BLaER1 treated with 17β-estradiol and CSF1 and Interleukin-3, amounts not matched to agents 10 nM and 100 nM (cell line): Measurements from ENCODE around the gene RAVER1.
"Not testable (repeated sequence)": the region's sequence is repeated elsewhere in the genome, so short reads cannot be mapped to it uniquely, and the experiment has no call there.

Experiments used
- H3K27ac ChIP-seq, 11 experiments: shearing (Covaris generic); formaldehyde crosslinking; 2 replicates each; pipeline ENCODE4 v1.8.1; 2022
- H3K27me3 ChIP-seq, 11 experiments: shearing (Covaris generic); formaldehyde crosslinking; 2 replicates each; pipeline ENCODE4 v1.8.1; 2022
- H3K36me3 ChIP-seq, 11 experiments: shearing (Covaris generic); formaldehyde crosslinking; 2 replicates each; pipeline ENCODE4 v1.8.1; 2022
- H3K4me1 ChIP-seq, 10 experiments: shearing (Covaris generic); formaldehyde crosslinking; 2 replicates each; pipeline ENCODE4 v1.8.1; 2022
- H3K4me2 ChIP-seq, 11 experiments: shearing (Covaris generic); formaldehyde crosslinking; 2 replicates each; pipeline ENCODE4 v1.8.1; 2022
- H3K4me3 ChIP-seq, 10 experiments: shearing (Covaris generic); formaldehyde crosslinking; 2 replicates each; pipeline ENCODE4 v1.8.1; 2022
- H3K9ac ChIP-seq, 11 experiments: shearing (Covaris generic); formaldehyde crosslinking; 2 replicates each; pipeline ENCODE4 v1.8.1; 2022
- H3K9me3 ChIP-seq, 11 experiments: shearing (Covaris generic); formaldehyde crosslinking; replicated peaks in 1 of 11; 2 replicates each; pipeline ENCODE4 v1.8.1; 2022
- H4K20me1 ChIP-seq, 11 experiments: shearing (Covaris generic); formaldehyde crosslinking; 2 replicates each; pipeline ENCODE4 v1.8.1; 2022
- Cebpa-rat ChIP-seq, 11 experiments: shearing (Covaris generic); IDR thresholded peaks; 2 replicates each; pipeline ENCODE4 v1.8.1; 2022

Gene RAVER1

DNA sequence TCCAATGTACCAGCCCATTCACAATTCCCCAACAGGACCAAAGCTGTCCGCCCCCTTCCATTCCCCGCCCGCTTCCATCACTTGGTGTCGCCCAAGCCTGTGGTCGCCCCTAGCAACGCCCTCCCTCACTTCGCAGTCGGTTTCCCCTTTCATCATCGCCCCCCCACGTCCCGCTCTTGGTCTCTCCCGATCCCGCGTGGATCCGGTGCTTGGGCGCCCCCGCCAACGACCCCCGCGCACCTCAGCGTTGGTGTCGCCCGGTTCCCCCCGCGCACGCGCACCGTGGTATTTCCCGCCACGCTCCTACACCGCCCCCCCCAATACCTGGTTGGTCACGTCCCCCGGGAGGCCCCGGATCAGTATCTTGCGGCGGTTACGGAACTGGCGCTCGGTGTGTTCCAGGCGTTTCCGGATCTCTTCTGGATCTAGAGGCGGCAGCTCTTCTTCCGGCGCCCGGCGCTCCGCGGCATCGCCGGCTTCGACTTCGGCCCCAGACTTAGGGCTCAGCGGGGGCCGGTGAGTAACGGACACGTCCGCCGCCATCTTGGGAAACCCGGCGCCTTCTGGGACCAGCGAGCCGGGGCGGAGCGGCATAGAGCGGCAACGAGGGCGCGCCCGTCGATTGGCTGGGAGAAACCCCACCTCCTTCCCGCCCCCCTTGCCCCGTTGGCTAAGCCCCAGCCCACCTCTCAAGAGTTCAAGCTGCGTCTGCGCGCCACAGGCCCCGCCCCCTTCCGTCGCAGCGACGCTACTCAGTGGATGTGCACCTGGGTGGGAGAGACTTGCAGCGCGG lies at the start of gene RAVER1:
RAVER1 (minus strand) TSS at position 565 of the 793 bp plus-strand sequence; CDS start at position 543, 22 bp downstream.
- Histone ChIP-seq H3K36me3 (peaks cover 26 to 47% (median 35%) of the 10 kb centered on the region in 11 experiments), H4K20me1 (peaks cover 18 to 50% (median 47%) of the 10 kb centered on the region in 11 experiments), H3K4me2 (peak within 1 kb of the TSS; percentile 92 to 99 (median 96)), H3K9ac (peak within 1 kb of the TSS; percentile 91 to 99 (median 95)), H3K4me3 (peak within 1 kb of the TSS; percentile 81 to 94 (median 88)), H3K27ac (peak within 1 kb of the TSS; percentile 83 to 99 (median 96)), H3K27me3 (no peaks in the 10 kb centered on the region), H3K4me1 (peaks cover 27 to 70% (median 44%) of the 10 kb centered on the region in 10 experiments), H3K9me3 (no peaks in the 10 kb centered on the region)
- TF ChIP-seq Cebpa-rat (IDR thresholded peaks at IDR 0.05) = no peak

- H3K4me3 ChIP-seq, H4K20me1 ChIP-seq, H3K27me3 ChIP-seq, H3K27ac ChIP-seq, H3K4me2 ChIP-seq, H3K9me3 ChIP-seq, H3K9ac ChIP-seq: not testable (repeated sequence)
- H3K4me1 ChIP-seq = peaks cover 22 to 37% (median 35%) of the 10 kb centered on the region in 10 experiments
- peaks cover 9 to 11% (median 11%) of the 10 kb centered on the region in 11 experiments for H3K36me3 ChIP-seq
These were observed 49.8 kb upstream of the RAVER1 start for GRCh38 chr19:10383223-10383499.

DNA sequence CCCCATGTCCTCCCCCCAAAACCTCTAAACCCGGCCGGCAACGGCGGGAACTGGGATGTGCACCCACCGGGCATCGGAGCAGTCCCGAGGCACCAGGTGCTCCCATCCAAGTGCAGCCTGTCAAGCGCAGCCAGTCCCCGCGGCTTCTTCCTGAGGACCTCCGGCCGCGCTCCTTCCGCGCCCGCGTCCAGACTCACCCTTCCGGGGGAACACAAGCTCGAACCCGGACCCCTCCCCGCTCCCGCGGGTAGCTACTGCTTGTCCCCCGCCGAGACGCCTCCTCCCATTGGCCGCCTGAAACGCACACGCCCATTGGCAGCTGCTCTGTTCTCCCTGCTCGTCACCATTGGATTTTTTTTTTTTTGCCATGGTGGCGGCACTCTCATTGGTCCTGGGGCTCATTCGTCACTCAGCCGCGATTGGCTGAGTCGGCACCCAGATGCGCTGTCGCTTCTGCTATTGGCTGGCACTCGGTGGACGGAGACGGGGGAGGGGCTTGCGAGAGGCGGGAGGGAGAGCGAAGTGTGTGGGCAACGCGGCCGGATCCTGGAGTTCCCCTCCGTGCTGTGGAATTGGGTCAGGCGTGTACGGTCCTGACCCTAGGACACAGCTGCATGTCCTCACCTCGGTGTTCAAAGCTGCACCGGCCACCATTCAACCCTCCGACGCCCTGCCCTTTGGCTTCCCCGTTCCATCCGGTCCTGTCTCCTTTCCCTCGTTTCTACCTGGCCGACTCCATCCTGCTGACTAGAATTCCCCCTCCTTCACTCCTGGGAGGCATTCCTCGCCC lies 47.2 kb upstream of the RAVER1 start, which contains the start of gene TYK2:
TYK2 (minus strand) TSS at position 260 of the 790 bp plus-strand sequence. CDS start 2,166 bp downstream, outside the sequence.
- peak within 1 kb of the TSS; percentile 72 to 89 (median 81) for H3K27ac ChIP-seq

GRCh38 chr19:10379880-10380312 lies 46.6 kb upstream of the RAVER1 start:
- TF ChIP-seq Cebpa-rat (IDR thresholded peaks at IDR 0.05) = no peak
- peaks cover 16 to 32% (median 18%) of the 10 kb centered on the region in 10 experiments for H3K4me1 ChIP-seq
- H3K4me2 ChIP-seq = peak overlapping the region; percentile 82 to 96 (median 94)
- H4K20me1 ChIP-seq = no peaks in the 10 kb centered on the region; a peak in 1 of 22 replicates
- H3K36me3 ChIP-seq = peaks cover 28 to 32% (median 29%) of the 10 kb centered on the region in 11 experiments
- no peaks in the 10 kb centered on the region for H3K9me3 ChIP-seq
- no peaks in the 10 kb centered on the region for H3K27me3 ChIP-seq
- H3K4me3 ChIP-seq = peak overlapping the region; percentile 78 to 98 (median 91)
- peak overlapping the region; percentile 72 to 89 (median 81) for H3K27ac ChIP-seq
- H3K9ac ChIP-seq = peak overlapping the region; percentile 81 to 93 (median 88)

More for the DNA sequence above, 47.2 kb upstream of the RAVER1 start, which contains the start of gene TYK2:
- Histone ChIP-seq H3K9ac (peak within 1 kb of the TSS; percentile 81 to 93 (median 88)), H4K20me1 (no peaks in the 10 kb centered on the region), H3K4me3 (peak within 1 kb of the TSS; percentile 78 to 98 (median 91)), H3K27me3 (no peaks in the 10 kb centered on the region), H3K4me2 (peak within 1 kb of the TSS; percentile 85 to 98 (median 96)), H3K36me3 (peaks cover 22 to 26% (median 23%) of the 10 kb centered on the region in 11 experiments), H3K4me1 (peaks cover 16 to 32% (median 18%) of the 10 kb centered on the region in 10 experiments), H3K9me3 (no peaks in the 10 kb centered on the region)
- no peak for TF ChIP-seq Cebpa-rat (IDR thresholded peaks at IDR 0.05)

- no peaks in the 10 kb centered on the region for H3K9me3 ChIP-seq
- H3K4me3 ChIP-seq = no peak overlapping the region
- peak overlapping the region in 5 of 11 experiments; percentile 2 to 96 (median 93); a peak in 4 of 22 replicates for H3K4me2 ChIP-seq
- no peak for TF ChIP-seq Cebpa-rat (IDR thresholded peaks at IDR 0.05)
- no peak overlapping the region for H3K27ac ChIP-seq
- H3K4me1 ChIP-seq = peaks cover 16 to 40% (median 23%) of the 10 kb centered on the region in 10 experiments
- peaks cover 0 to 7% (median 0%) of the 10 kb centered on the region in 11 experiments; a peak in 2 of 22 replicates for H4K20me1 ChIP-seq
- H3K36me3 ChIP-seq = peaks cover 39 to 45% (median 41%) of the 10 kb centered on the region in 11 experiments
- no peaks in the 10 kb centered on the region for H3K27me3 ChIP-seq
- no peak overlapping the region for H3K9ac ChIP-seq
These were observed 44.8 kb upstream of the RAVER1 start for GRCh38 chr19:10378124-10378523.

GRCh38 chr19:10377140-10377640 lies 43.9 kb upstream of the RAVER1 start:
- H4K20me1 ChIP-seq = peaks cover 0 to 15% (median 0%) of the 10 kb centered on the region in 11 experiments; a peak in 3 of 22 replicates
- H3K27ac ChIP-seq, H3K27me3 ChIP-seq, H3K4me2 ChIP-seq, H3K4me3 ChIP-seq, H3K9ac ChIP-seq, H3K9me3 ChIP-seq: not testable (repeated sequence)
- peaks cover 47 to 54% (median 49%) of the 10 kb centered on the region in 11 experiments for H3K36me3 ChIP-seq
- H3K4me1 ChIP-seq = peaks cover 16 to 43% (median 23%) of the 10 kb centered on the region in 10 experiments

DNA sequence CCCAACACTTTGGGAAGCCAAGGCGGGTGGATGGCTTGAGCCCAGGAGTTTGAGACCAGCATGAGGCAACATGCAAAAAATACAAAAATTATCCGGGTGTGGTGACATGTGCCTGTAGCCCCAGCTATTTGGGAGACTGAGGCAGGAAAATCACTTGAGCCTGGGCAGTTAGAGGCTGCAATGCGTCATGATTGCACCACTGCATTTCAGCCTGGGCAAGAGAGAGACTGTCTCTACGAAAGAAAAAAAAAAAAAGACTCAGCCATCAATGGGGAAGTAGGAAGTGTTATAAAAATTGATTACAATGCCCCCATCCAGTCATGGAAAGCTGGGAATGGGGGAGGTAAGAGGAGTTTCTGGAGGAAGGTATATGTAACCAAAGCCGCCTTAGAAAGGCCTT lies 41.6 kb upstream of the RAVER1 start:
- Histone ChIP-seq H3K27me3 (no peaks in the 10 kb centered on the region), H3K4me1 (peaks cover 9 to 34% (median 15%) of the 10 kb centered on the region in 10 experiments), H3K9ac (no peak overlapping the region), H3K4me2 (no peak overlapping the region), H3K9me3 (no peaks in the 10 kb centered on the region), H3K4me3 (no peak overlapping the region), H3K27ac (no peak overlapping the region), H3K36me3 (peaks cover 66 to 76% (median 71%) of the 10 kb centered on the region in 11 experiments), H4K20me1 (peaks cover 0 to 15% (median 0%) of the 10 kb centered on the region in 11 experiments; a peak in 5 of 22 replicates)
- no peak for TF ChIP-seq Cebpa-rat (IDR thresholded peaks at IDR 0.05)

- Histone ChIP-seq H3K27ac (peak overlapping the region in 2 of 11 experiments; percentile 40 to 56; a peak in 2 of 22 replicates), H3K27me3 (no peaks in the 10 kb centered on the region), H3K9ac (peak overlapping the region in 2 of 11 experiments; percentile 21 to 23; a peak in 2 of 22 replicates), H3K4me3 (no peak overlapping the region), H3K36me3 (peaks cover 76 to 86% (median 81%) of the 10 kb centered on the region in 11 experiments), H3K9me3 (peaks cover 0 to 15% (median 0%) of the 10 kb centered on the region in 11 experiments; a peak in 6 of 22 replicates), H4K20me1 (peaks cover 0 to 24% (median 6%) of the 10 kb centered on the region in 11 experiments; a peak in 10 of 22 replicates), H3K4me1 (peaks cover 0 to 16% (median 8%) of the 10 kb centered on the region in 10 experiments; a peak in 11 of 20 replicates), H3K4me2 (peak overlapping the region in 3 of 11 experiments; percentile 9 to 44 (median 32); a peak in 2 of 22 replicates)
- 0 out of 22 replicates have a peak, but pooled peaks of 1 of the 11 experiments have one; percentile 10 for TF ChIP-seq Cebpa-rat (IDR thresholded peaks at IDR 0.05)
These were observed 39.4 kb upstream of the RAVER1 start for GRCh38 chr19:10372690-10373089.
